Thoracic aorta (tissue), 2 donors: Measurements from ENCODE around the gene ASCC2. TPM values are rescaled to one million over a fixed set of nuclear protein-coding genes. Genes with fewer than 3 reads are reported as not detected.

ENCODE experiments used
- ATAC-seq: fragments of 150-250 bp; one replicate; pipeline ENCODE4 v1.8.0; 2017; ENCODE audit warnings: low read depth; ENCODE audit not compliant: insufficient number of reproducible peaks, low FRiP score
- DNase-seq: peaks from one replicate; pipeline ENCODE4 v3.0.0-alpha.2; 2020; ENCODE audit warnings: low spot score
- H3K27ac ChIP-seq, 2 donors: fragments of 200-600 bp; sonication (generic); 1 replicate in 1 of 2; 2 replicates in 1 of 2; pipeline ENCODE4 v1.5.1; 2016; ENCODE audit warnings: mild to moderate bottlenecking in 2 of 2, moderate library complexity in 2 of 2
- H3K27me3 ChIP-seq: fragments of 200-600 bp; sonication (generic); replicated peaks from 2 replicates; pipeline ENCODE4 v1.6.0; 2016; ENCODE audit warnings: mild to moderate bottlenecking; ENCODE audit not compliant: insufficient read depth
- H3K36me3 ChIP-seq: fragments of 200-600 bp; sonication (generic); one replicate; pipeline ENCODE4 v1.5.1; 2016
- H3K4me1 ChIP-seq, 2 donors: fragments of 200-600 bp; sonication (generic); 1 replicate in 1 of 2; 2 replicates in 1 of 2; pipeline versions ENCODE4 v1.5.1 to v1.6.0; 2016; ENCODE audit warnings: low read depth in 2 of 2, mild to moderate bottlenecking in 1 of 2; ENCODE audit not compliant: control insufficient read depth in 1 of 2
- H3K4me3 ChIP-seq: fragments of 200-600 bp; sonication (generic); 2 replicates; pipeline ENCODE4 v1.5.1; 2016; ENCODE audit warnings: mild to moderate bottlenecking
- H3K9me3 ChIP-seq: fragments of 200-600 bp; sonication (generic); 2 replicates; pipeline ENCODE4 v1.5.1; 2016
- total RNA-seq, 2 donors: library from RNA; depleted of rRNA; stranded (reverse); fragments of >200 nt; gene quantifications; one replicate each; pipeline versions ENCODE4 v1.1.0 to v1.2.3, GENCODE V29; 2016
- TF ChIP-seq, protein P1 (sequence below): fragments of 200-600 bp; sonication (generic); IDR thresholded peaks from one replicate; pipeline ENCODE4 v1.5.1; 2019; ENCODE audit warnings: antibody characterized with exemption

The ASCC2 gene
- total RNA-seq, 2 donors from 2014 or later = 31.0 to 41.8 TPM

- Histone ChIP-seq H3K4me1 (no peaks in the 10 kb centered on the region), H3K27me3 (no peaks in the 10 kb centered on the region)
Observed at GRCh38 chr22:29748248-29748893, 89.7 kb downstream of the ASCC2 start.

GRCh38 chr22:29747832-29748231, 90.2 kb downstream of the ASCC2 start:
- H3K4me3 ChIP-seq = no peak overlapping the region
- H3K36me3 ChIP-seq = peaks cover 21% of the 10 kb centered on the region
- DNase-seq (no peak), ATAC-seq (no peak)
- TF ChIP-seq, protein P1, sequence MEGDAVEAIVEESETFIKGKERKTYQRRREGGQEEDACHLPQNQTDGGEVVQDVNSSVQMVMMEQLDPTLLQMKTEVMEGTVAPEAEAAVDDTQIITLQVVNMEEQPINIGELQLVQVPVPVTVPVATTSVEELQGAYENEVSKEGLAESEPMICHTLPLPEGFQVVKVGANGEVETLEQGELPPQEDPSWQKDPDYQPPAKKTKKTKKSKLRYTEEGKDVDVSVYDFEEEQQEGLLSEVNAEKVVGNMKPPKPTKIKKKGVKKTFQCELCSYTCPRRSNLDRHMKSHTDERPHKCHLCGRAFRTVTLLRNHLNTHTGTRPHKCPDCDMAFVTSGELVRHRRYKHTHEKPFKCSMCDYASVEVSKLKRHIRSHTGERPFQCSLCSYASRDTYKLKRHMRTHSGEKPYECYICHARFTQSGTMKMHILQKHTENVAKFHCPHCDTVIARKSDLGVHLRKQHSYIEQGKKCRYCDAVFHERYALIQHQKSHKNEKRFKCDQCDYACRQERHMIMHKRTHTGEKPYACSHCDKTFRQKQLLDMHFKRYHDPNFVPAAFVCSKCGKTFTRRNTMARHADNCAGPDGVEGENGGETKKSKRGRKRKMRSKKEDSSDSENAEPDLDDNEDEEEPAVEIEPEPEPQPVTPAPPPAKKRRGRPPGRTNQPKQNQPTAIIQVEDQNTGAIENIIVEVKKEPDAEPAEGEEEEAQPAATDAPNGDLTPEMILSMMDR = no peak
- H3K9me3 ChIP-seq = no peaks in the 10 kb centered on the region
- no peak overlapping the region for H3K27ac ChIP-seq
- H3K27me3 ChIP-seq = no peaks in the 10 kb centered on the region
- H3K4me1 ChIP-seq = no peaks in the 10 kb centered on the region

More at GRCh38 chr22:29748248-29748893, 89.7 kb downstream of the ASCC2 start:
- no peaks in the 10 kb centered on the region for H3K9me3 ChIP-seq
- no peak overlapping the region for H3K27ac ChIP-seq
- peaks cover 21% of the 10 kb centered on the region for H3K36me3 ChIP-seq
- TF ChIP-seq, protein P1 = no peak
- ATAC-seq (no peak), DNase-seq (no peak)
- H3K4me3 ChIP-seq = no peak overlapping the region

DNA sequence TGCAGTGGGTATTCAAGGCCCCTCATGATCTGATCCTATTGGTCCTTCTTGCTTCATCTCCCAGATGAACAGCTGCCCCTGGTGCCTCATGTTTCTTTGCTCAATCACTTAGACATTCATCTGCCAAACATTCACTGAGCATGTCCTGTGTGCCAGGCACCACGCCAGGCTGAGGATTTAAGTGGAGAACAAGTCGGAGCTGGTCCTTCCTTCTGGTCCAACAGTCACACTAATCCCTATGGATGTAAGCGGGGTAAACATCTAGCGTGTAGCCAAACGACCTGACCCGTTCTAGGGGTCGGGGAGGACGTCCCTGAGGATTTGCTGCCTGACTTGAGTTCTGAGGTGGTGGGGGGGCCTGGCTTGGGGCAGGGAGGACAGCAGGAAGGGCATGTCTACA, 93.2 kb downstream of the ASCC2 start:
- Histone ChIP-seq H3K27me3 (no peaks in the 10 kb centered on the region), H3K4me1 (no peaks in the 10 kb centered on the region), H3K4me3 (no peak overlapping the region), H3K27ac (no peak overlapping the region), H3K9me3 (no peaks in the 10 kb centered on the region), H3K36me3 (peaks cover 28% of the 10 kb centered on the region)
- DNase-seq (no peak), ATAC-seq (no peak)
- TF ChIP-seq, protein P1 = no peak

- ATAC-seq = no peak
- H3K27me3 ChIP-seq = no peaks in the 10 kb centered on the region
- H3K4me1 ChIP-seq = no peaks in the 10 kb centered on the region
- H3K27ac ChIP-seq = no peak overlapping the region
- no peak for DNase-seq
- no peak overlapping the region for H3K4me3 ChIP-seq
- H3K36me3 ChIP-seq = peaks cover 15% of the 10 kb centered on the region
- no peaks in the 10 kb centered on the region for H3K9me3 ChIP-seq
- TF ChIP-seq, protein P1 = no peak
Observed at GRCh38 chr22:29742326-29742725, 95.7 kb downstream of the ASCC2 start.

DNA sequence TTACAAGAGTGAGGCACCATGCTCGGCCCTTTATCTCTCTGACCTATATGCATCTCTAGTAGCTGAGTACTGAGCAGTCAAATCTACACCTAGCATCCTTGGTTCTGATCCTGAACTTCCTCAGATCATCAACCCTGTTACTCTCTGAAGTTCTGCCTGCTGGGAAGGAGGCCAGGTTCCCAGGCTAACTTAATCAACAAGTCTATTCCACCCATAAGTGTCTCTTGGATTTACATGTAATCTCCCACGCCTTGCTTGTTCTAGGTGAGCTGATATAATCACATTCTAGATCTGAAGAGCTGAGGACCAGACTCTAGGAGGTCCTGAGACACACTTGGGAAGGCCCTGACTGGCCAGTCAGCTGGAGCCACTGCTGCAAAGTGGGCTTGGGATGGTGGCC, 96.1 kb downstream of the ASCC2 start:
- no peaks in the 10 kb centered on the region for H3K27me3 ChIP-seq
- H3K27ac ChIP-seq = no peak overlapping the region
- H3K36me3 ChIP-seq = peaks cover 11% of the 10 kb centered on the region
- TF ChIP-seq, protein P1 = no peak
- ATAC-seq (no peak), DNase-seq (no peak)
- H3K4me3 ChIP-seq = no peak overlapping the region
- H3K9me3 ChIP-seq = no peaks in the 10 kb centered on the region
- H3K4me1 ChIP-seq = no peaks in the 10 kb centered on the region
